Amniotic stem cell (primary cell): Measurements from ENCODE around the gene TYROBP.
A peak's percentile ranks its signal among the peaks of the same experiment; 100 is the strongest.
"Not testable (repeated sequence)": the region's sequence is repeated elsewhere in the genome, so short reads cannot be mapped to it uniquely, and the experiment has no call there.

ENCODE experiments used
- DNase-seq: peaks from one replicate; lab custom pipeline; 2025; lab: John Stamatoyannopoulos, UW

The TYROBP gene

GRCh38 chr19:35931874-35932202, 23.7 kb upstream of the TYROBP start:
- no peak for DNase-seq

DNA sequence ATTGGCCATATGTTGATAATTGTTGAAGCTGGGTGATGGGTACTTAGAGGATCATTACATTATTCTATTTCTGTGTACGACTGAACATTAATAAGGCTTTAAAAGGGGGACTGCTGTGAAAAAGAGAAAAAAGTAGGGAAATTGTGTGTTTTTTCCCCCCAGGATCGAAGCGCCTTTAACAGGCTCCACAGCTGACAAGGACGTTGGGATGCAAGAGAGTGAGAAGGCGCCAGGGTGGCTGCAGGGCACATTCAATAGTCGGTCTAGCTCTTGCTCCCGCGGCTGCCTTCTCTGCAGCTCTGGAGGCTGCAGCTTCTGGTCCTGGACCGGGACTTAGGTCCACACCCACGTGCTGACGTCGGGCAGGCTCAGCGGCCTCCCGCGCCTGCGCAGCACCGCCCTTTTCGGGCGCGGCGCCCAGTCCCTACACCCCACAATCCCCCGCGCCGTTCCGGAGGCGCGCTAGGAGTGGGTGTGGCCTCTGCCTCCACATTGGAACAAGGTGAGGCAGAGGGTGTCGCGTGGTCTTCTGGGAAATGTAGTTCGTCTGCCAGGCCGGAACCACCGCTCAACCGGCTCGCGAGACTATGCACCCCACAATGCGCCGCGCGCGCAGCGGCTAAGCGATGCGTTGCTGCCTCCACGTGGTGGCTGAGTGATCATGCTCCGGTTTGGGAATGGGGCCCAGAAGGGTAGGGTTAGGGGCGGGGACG, 23.2 kb upstream of the TYROBP start:
- DNase-seq = peak; percentile 99

- DNase-seq = no peak
Measured at GRCh38 chr19:35929876-35930275, 21.8 kb upstream of the TYROBP start.

DNA sequence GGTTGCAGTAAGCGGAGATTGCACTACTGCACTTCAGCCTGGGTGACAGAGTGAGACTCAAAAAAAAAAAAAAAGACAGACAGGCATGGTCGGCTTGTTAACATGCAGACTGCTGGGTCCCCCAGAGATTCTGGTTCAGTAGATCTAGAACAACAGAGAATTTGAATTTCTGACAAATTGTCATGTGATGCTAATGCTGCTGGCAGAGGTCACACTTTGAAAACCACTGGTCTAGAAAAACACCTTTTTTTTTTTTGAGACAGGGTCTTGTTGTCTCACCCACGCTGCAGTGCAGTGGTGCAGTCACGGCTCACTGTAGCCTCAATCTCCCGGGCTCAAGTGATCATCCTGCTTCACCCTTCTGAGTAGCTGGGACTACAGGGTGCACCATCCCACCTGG, 20.4 kb upstream of the TYROBP start:
- no peak for DNase-seq

- DNase-seq = no peak
Measured at GRCh38 chr19:35925501-35925900, 17.4 kb upstream of the TYROBP start.

GRCh38 chr19:35921012-35921411, 12.9 kb upstream of the TYROBP start:
- no peak for DNase-seq

DNA sequence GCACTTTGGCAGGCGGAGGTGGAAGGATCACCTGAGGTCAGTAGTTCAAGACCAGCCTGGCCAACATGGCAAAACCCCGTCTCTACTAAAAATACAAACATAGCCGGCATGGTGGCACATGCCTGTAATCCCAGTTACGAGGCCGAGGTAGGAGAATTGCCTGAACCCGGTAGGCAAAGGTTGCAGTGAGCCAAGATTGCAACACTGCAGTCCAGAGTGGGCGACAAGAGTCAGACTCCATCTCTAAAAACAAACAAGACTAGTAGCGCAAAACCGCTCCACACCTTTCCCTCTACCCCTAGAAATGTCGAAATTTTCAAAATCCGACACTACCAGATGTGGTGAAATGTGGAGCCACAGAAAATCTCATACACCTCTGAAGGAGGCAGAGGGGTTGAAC, 11.2 kb upstream of the TYROBP start:
- DNase-seq = no peak

- no peak for DNase-seq
Measured at GRCh38 chr19:35915443-35915842, 7.3 kb upstream of the TYROBP start.

- DNase-seq = no peak
Measured at GRCh38 chr19:35913589-35913988, 5.5 kb upstream of the TYROBP start.

DNA sequence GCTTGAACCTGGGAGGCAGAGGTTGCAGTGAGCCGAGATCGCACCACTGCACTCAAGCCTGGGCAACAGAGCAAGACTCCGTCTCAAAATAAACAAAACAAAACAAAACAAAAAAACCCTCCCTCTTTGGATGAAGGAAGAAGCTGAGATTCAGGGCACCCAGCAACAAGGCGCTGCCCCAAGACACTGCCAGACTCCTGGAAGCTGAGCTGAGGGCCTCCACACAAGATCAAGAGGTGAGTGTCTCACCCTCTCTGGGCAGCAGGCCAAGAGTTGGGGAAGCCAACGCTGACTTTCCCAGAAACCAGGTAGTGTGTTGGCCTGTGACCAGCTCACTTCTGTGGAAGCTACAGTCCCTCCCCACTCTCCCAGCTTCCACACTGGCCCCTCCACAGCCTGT, 3.7 kb upstream of the TYROBP start:
- no peak for DNase-seq

- no peak for DNase-seq
Measured at GRCh38 chr19:35911173-35911572, 3.1 kb upstream of the TYROBP start.

- DNase-seq = not testable (repeated sequence)
Measured at GRCh38 chr19:35910355-35910754, 2.3 kb upstream of the TYROBP start.

GRCh38 chr19:35909684-35910035, 1.6 kb upstream of the TYROBP start:
- DNase-seq = no peak

DNA sequence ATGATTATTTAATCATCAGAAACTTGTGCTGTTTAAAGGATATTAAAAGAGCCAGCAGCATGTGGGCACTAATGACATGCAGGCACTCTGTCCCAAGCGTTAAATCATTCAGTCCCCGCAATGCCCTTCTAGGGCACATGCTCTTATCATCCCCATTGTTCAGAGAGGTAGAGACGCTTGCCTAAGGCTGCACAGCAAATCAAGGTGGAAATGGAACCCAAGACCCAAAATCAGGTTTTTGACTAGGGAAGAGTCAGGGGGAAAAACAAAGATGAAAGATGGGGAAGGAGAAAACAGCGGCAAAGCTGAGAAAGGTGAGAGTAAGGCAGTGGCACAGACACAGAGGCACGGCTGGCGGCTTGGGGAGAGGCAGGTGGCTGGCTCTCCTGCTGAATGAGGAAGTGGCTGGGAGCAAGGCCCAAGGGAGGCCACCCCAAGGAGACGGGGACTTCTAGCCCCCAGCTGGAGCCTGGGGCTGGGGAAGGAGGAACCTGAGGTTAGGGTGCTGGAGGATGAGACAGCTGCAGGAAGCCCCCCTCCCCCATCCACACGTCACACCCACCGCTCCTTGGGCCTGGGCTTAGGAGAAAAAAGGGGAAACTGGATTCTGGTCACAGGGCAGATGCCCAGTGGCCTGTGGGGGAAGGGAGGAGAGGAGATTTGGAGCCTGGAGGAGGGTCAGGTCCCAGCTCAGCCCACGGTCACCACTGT, 1.0 kb upstream of the TYROBP start:
- DNase-seq = no peak

- no peak for DNase-seq
Measured at GRCh38 chr19:35907377-35907745, 734 bp downstream of the TYROBP start.

DNA sequence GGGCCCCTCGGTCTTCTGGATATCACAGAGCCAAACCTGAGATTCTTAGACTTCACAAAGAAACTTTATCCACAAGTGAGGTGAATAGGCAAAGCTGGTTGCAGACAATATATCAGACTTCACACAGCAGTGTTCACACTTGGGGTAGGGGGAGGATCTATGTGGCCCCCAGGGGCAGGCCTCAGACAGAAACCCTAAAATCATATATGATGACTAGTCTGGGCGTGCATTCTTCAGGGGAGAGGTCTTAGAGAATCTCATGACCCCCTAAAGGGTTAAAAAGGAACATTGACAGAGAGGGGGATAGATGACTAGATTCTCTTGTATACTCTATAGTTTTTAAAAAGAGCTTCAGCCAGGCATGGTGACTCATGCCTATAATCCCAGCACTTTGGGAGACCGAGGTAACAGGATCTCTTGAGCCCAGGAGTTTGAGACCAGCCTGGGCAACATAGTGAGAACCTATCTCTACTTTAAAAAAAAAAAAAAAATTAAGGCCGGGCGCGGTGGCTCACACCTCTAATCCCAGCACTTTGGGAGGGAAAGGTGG, 2.8 kb downstream of the TYROBP start:
- DNase-seq = no peak

GRCh38 chr19:35904311-35905068, 3.6 kb downstream of the TYROBP start:
- no peak for DNase-seq

GRCh38 chr19:35903550-35904179, 4.4 kb downstream of the TYROBP start:
- DNase-seq = peak; percentile 10

GRCh38 chr19:35902870-35903475, 5.1 kb downstream of the TYROBP start:
- DNase-seq = no peak

GRCh38 chr19:35901854-35902661, 6.0 kb downstream of the TYROBP start, which contains the start of gene HCST:
HCST (plus strand) TSS chr19:35902529; CDS start chr19:35902594, 65 bp downstream.
- no peak for DNase-seq

GRCh38 chr19:35901055-35901644, 6.9 kb downstream of the TYROBP start:
- DNase-seq = peak; percentile 11
